ENCODE results near the gene CALML3. TPM values are rescaled to one million over a fixed set of nuclear protein-coding genes. Genes with fewer than 3 reads are reported as not detected.

CALML3 gene
- total RNA-seq, 1 donor from 2014 or later: not detected

DNA sequence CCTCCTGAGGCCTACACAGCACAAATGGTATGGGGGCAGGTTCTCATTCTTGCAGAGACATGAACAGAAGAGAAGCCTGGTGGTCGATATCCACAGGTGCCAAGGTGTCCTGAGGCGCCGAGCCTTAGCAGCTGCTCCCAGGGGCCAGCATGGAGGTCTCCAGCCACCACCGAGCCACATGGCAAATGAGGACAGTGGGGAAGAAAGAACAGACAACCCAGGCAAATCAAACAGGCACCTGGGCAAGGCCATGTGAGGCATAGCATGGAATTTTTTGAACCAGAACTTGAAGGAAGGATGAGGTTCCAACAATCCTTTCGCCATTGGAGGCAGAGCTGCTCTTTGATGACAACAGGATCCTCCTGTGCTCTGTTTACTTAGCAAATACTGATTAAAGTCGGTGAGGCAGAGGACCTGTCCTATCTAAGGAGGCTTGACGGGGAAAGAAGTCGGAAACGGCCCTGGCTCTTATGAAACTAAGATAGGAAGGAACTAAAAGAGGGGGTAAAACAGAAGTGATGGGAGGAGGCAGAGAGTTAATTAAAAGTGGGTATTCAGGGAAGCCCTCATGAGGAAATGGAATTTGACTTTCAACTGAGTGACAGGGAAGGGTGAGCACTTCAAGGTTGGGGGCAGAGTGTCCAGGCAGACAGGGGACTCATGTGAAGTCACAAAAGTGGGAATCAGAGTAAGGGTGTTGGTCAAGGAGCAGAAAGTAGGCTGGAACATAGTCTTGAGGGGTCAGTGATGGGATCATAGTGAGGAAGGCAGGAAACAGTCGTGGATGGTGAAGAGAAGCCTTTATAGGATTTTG is 8.6 kb upstream of the CALML3 start:
- Histone ChIP-seq H3K4me2 (no peak overlapping the region), H3K4me1 (peaks cover 24% of the 10 kb centered on the region), H3K36me3 (no peaks in the 10 kb centered on the region), H3K4me3 (no peak overlapping the region), H3K9me3 (ENCODE audit: low read depth) (no peaks in the 10 kb centered on the region), H3K27me3 (no peaks in the 10 kb centered on the region), H3F3A (ENCODE audit: low read depth) (peaks cover 18% of the 10 kb centered on the region), H3K9ac (no peak overlapping the region), H4K20me1 (ENCODE audit: low read depth) (no peaks in the 10 kb centered on the region), H2AFZ (replicated peaks) (no peak overlapping the region), H3K79me2 (ENCODE audit: low read depth) (no peaks in the 10 kb centered on the region), H3K27ac (no peak overlapping the region)
- no peak for DNase-seq (ENCODE audit: low spot score)
- H3K27me3 Mint-ChIP-seq (ENCODE audit: insufficient read depth, low read depth): peaks cover 14% of the 10 kb centered on the region
- H3K4me3 Mint-ChIP-seq: no peak overlapping the region
- no peak overlapping the region for H3K27ac Mint-ChIP-seq
- no peaks in the 10 kb centered on the region for H3K36me3 Mint-ChIP-seq
- H3K9me3 Mint-ChIP-seq: peaks cover 21% of the 10 kb centered on the region
- no peak for TF ChIP-seq EZH2 (IDR thresholded peaks at IDR 0.05)
- no peak for TF ChIP-seq EZH2phosphoT487 (IDR thresholded peaks at IDR 0.05)
- TF ChIP-seq, protein P1, sequence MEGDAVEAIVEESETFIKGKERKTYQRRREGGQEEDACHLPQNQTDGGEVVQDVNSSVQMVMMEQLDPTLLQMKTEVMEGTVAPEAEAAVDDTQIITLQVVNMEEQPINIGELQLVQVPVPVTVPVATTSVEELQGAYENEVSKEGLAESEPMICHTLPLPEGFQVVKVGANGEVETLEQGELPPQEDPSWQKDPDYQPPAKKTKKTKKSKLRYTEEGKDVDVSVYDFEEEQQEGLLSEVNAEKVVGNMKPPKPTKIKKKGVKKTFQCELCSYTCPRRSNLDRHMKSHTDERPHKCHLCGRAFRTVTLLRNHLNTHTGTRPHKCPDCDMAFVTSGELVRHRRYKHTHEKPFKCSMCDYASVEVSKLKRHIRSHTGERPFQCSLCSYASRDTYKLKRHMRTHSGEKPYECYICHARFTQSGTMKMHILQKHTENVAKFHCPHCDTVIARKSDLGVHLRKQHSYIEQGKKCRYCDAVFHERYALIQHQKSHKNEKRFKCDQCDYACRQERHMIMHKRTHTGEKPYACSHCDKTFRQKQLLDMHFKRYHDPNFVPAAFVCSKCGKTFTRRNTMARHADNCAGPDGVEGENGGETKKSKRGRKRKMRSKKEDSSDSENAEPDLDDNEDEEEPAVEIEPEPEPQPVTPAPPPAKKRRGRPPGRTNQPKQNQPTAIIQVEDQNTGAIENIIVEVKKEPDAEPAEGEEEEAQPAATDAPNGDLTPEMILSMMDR (IDR thresholded peaks at IDR 0.05): no peak
- H3K4me1 Mint-ChIP-seq: peaks cover 41% of the 10 kb centered on the region

DNA sequence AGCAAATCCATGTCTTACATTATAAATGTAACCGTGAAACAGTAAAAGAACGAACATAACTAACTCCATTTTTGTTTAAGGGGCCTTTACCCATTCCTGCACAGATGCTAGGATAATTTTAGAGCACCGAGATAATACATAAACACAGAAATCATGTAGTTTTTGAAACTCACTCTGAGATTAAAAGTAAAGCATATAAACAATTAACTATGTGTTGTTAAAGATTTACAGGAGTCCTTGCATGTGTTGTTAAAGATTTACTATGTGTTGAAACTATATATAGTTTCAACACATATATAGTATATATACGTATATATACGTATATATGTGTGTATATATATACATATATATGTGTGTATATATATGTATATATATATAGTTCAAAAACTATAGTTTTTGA is 7.2 kb upstream of the CALML3 start:
- Histone ChIP-seq H3K4me3 (no peak overlapping the region), H3K27ac (no peak overlapping the region), H3K4me2 (no peak overlapping the region), H3K9me3 (ENCODE audit: low read depth) (no peaks in the 10 kb centered on the region), H3K4me1 (peaks cover 24% of the 10 kb centered on the region), H3F3A (ENCODE audit: low read depth) (peaks cover 18% of the 10 kb centered on the region), H3K9ac (no peak overlapping the region), H3K36me3 (no peaks in the 10 kb centered on the region), H3K79me2 (ENCODE audit: low read depth) (no peaks in the 10 kb centered on the region), H2AFZ (replicated peaks) (no peak overlapping the region), H3K27me3 (no peaks in the 10 kb centered on the region), H4K20me1 (ENCODE audit: low read depth) (no peaks in the 10 kb centered on the region)
- H3K36me3 Mint-ChIP-seq: no peaks in the 10 kb centered on the region
- peaks cover 21% of the 10 kb centered on the region for H3K9me3 Mint-ChIP-seq
- H3K4me3 Mint-ChIP-seq: no peak overlapping the region
- TF ChIP-seq, protein P1 (IDR thresholded peaks at IDR 0.05): no peak
- TF ChIP-seq EZH2phosphoT487 (IDR thresholded peaks at IDR 0.05) (no peak), EZH2 (IDR thresholded peaks at IDR 0.05) (no peak)
- H3K27ac Mint-ChIP-seq: no peak overlapping the region
- peaks cover 14% of the 10 kb centered on the region for H3K27me3 Mint-ChIP-seq (ENCODE audit: insufficient read depth, low read depth)
- H3K4me1 Mint-ChIP-seq: peaks cover 34% of the 10 kb centered on the region
- DNase-seq (ENCODE audit: low spot score): no peak

DNA sequence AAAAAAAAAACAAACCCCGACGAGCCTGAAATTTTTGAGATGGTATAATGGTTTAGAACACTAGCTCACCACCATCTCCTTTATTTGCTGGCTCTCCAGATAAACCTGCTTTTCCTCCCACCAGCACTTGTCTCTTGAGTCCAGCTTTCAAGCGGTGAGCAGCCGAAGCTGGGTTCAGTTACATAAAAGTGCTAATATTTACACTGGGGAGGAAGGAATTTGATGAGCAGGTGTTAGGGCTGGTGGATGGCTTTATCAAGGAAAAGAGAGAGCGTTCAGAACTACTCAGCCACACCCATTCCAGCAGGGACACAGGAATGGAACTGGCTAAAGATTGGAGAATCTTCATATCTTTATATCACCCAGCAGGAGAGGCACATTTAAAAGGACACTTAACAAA is 6.6 kb upstream of the CALML3 start:
- Histone ChIP-seq H3K27ac (no peak overlapping the region), H3K27me3 (no peaks in the 10 kb centered on the region), H3K36me3 (no peaks in the 10 kb centered on the region), H3F3A (ENCODE audit: low read depth) (peaks cover 18% of the 10 kb centered on the region), H3K4me1 (peaks cover 20% of the 10 kb centered on the region), H4K20me1 (ENCODE audit: low read depth) (no peaks in the 10 kb centered on the region), H3K9me3 (ENCODE audit: low read depth) (no peaks in the 10 kb centered on the region), H2AFZ (replicated peaks) (no peak overlapping the region), H3K79me2 (ENCODE audit: low read depth) (no peaks in the 10 kb centered on the region), H3K4me3 (no peak overlapping the region), H3K9ac (no peak overlapping the region), H3K4me2 (no peak overlapping the region)
- Mint-ChIP-seq H3K27me3 (ENCODE audit: insufficient read depth, low read depth) (peaks cover 14% of the 10 kb centered on the region), H3K36me3 (no peaks in the 10 kb centered on the region), H3K4me1 (peaks cover 28% of the 10 kb centered on the region), H3K4me3 (no peak overlapping the region), H3K9me3 (peaks cover 21% of the 10 kb centered on the region), H3K27ac (no peak overlapping the region)
- DNase-seq (ENCODE audit: low spot score): no peak
- no peak for TF ChIP-seq EZH2 (IDR thresholded peaks at IDR 0.05)
- no peak for TF ChIP-seq EZH2phosphoT487 (IDR thresholded peaks at IDR 0.05)
- TF ChIP-seq, protein P1 (IDR thresholded peaks at IDR 0.05): no peak
